Neural progenitor cell (in vitro differentiated cells): ENCODE measurements around the gene DTNBP1. TPM values are rescaled to one million over a fixed set of nuclear protein-coding genes. Genes with fewer than 3 reads are reported as not detected.

Experiments used
- DNase-seq: peaks from one replicate; pipeline ENCODE4 v3.0.0-alpha.2; 2016; ENCODE audit warnings: low spot score
- H2AFZ ChIP-seq: fragments of 200-600 bp; sonication (generic); replicated peaks from 2 replicates; pipeline ENCODE4 v1.6.1; 2016; ENCODE audit warnings: antibody characterized with exemption
- H3F3A ChIP-seq: fragments of 200-600 bp; sonication (generic); 2 replicates; pipeline ENCODE4 v1.6.1; 2016; ENCODE audit warnings: antibody characterized with exemption, low read depth
- H3K27ac ChIP-seq: fragments of 200-600 bp; sonication (generic); 2 replicates; pipeline ENCODE4 v1.5.1; 2016; ENCODE audit warnings: mild to moderate bottlenecking
- H3K27me3 ChIP-seq: fragments of 200-600 bp; sonication (generic); 2 replicates; pipeline ENCODE4 v1.6.1; 2016; ENCODE audit warnings: mild to moderate bottlenecking, moderate library complexity
- H3K36me3 ChIP-seq: fragments of 200-600 bp; sonication (generic); 2 replicates; pipeline ENCODE4 v1.5.1; 2016
- H3K4me1 ChIP-seq: fragments of 200-600 bp; sonication (generic); 2 replicates; pipeline ENCODE4 v1.6.1; 2016; ENCODE audit warnings: mixed run types
- H3K4me2 ChIP-seq: fragments of 200-600 bp; sonication (generic); 2 replicates; pipeline ENCODE4 v1.6.1; 2016
- H3K4me3 ChIP-seq: fragments of 200-600 bp; sonication (generic); 2 replicates; pipeline ENCODE4 v1.5.1; 2016
- H3K79me2 ChIP-seq: fragments of 200-600 bp; sonication (generic); 2 replicates; pipeline ENCODE4 v1.6.1; 2016; ENCODE audit warnings: low read depth
- H3K9ac ChIP-seq: fragments of 200-600 bp; sonication (generic); 2 replicates; pipeline ENCODE4 v1.6.1; 2016
- H3K9me3 ChIP-seq: fragments of 200-600 bp; sonication (generic); 2 replicates; pipeline ENCODE4 v1.5.1; 2016; ENCODE audit warnings: low read depth
- H4K20me1 ChIP-seq: fragments of 200-600 bp; sonication (generic); 2 replicates; pipeline ENCODE4 v1.6.1; 2016; ENCODE audit warnings: low read depth
- H3K27ac Mint-ChIP-seq: 3 replicates; pipeline ENCODE4 v1.8.0; 2021; ENCODE audit warnings: mixed read lengths
- H3K27me3 Mint-ChIP-seq: 2 replicates; pipeline ENCODE4 v1.8.0; 2022; ENCODE audit warnings: low read depth, mild to moderate bottlenecking, inconsistent platforms, moderate library complexity, mixed read lengths; ENCODE audit not compliant: insufficient read depth
- H3K36me3 Mint-ChIP-seq: 3 replicates; pipeline ENCODE4 v1.8.0; 2021; ENCODE audit warnings: mixed read lengths
- H3K4me1 Mint-ChIP-seq: 3 replicates; pipeline ENCODE4 v1.8.0; 2021; ENCODE audit warnings: mixed read lengths
- H3K4me3 Mint-ChIP-seq: 3 replicates; pipeline ENCODE4 v1.8.0; 2021; ENCODE audit warnings: mild to moderate bottlenecking, moderate library complexity, mixed read lengths
- H3K9me3 Mint-ChIP-seq: 3 replicates; pipeline ENCODE4 v1.8.0; 2020; ENCODE audit warnings: mixed read lengths
- EZH2 ChIP-seq: fragments of 200-600 bp; sonication (generic); IDR thresholded peaks from 2 replicates; pipeline ENCODE4 v1.6.1; 2017; ENCODE audit warnings: antibody characterized with exemption, mild to moderate bottlenecking, moderate library complexity
- EZH2phosphoT487 ChIP-seq: fragments of 200-600 bp; sonication (generic); IDR thresholded peaks from 2 replicates; pipeline ENCODE4 v1.6.1; 2017; ENCODE audit warnings: antibody characterized with exemption
- total RNA-seq: library from RNA; depleted of rRNA; stranded (reverse); fragments of >200 nt; gene quantifications from 2 replicates; pipeline ENCODE4 v1.2.3, GENCODE V29; 2015; ENCODE audit warnings: low replicate concordance
- TF ChIP-seq, protein P1 (sequence below): fragments of 200-600 bp; sonication (generic); IDR thresholded peaks from 2 replicates; pipeline ENCODE4 v1.5.1; 2017; ENCODE audit warnings: antibody characterized with exemption, mild to moderate bottlenecking

DTNBP1 gene
- total RNA-seq, 1 donor from 2014 or later, result 4.5 TPM

DNA sequence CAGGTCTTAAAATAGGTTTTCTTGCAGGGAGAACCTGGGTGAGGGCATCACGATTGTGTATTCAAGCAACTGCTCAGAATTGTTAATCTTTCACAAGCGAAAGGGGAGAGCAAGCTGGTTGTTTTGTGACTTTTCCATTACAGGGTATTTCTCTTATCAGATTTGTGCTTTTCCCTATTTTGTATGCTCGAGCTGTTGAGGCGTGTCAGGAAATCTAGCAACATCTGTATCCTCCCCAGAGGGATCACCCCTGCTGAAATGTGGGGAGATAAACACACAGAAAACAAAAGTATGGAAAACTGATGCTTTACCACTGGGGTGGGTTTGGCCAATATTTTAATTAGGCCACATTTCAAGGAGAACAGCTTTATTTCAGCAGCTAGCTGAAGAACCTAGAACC lies 187.0 kb downstream of the DTNBP1 start:
- Histone ChIP-seq H3K9ac (no peak overlapping the region), H3K9me3 (no peaks in the 10 kb centered on the region), H3K4me2 (no peak overlapping the region), H2AFZ (no peak overlapping the region), H3K27me3 (no peaks in the 10 kb centered on the region), H3K4me3 (no peak overlapping the region), H3K36me3 (peaks cover 3% of the 10 kb centered on the region), H3K27ac (no peak overlapping the region), H3K4me1 (peaks cover 4% of the 10 kb centered on the region), H3F3A (no peaks in the 10 kb centered on the region), H3K79me2 (peaks cover 86% of the 10 kb centered on the region), H4K20me1 (peaks cover 29% of the 10 kb centered on the region)
- H3K4me1 Mint-ChIP-seq, result peaks cover 13% of the 10 kb centered on the region
- H3K27ac Mint-ChIP-seq, result no peak overlapping the region
- peaks cover 5% of the 10 kb centered on the region for H3K27me3 Mint-ChIP-seq
- DNase-seq, result no peak
- H3K4me3 Mint-ChIP-seq, result no peak overlapping the region
- H3K9me3 Mint-ChIP-seq, result peaks cover 3% of the 10 kb centered on the region
- no peak for TF ChIP-seq EZH2phosphoT487
- TF ChIP-seq, protein P1, sequence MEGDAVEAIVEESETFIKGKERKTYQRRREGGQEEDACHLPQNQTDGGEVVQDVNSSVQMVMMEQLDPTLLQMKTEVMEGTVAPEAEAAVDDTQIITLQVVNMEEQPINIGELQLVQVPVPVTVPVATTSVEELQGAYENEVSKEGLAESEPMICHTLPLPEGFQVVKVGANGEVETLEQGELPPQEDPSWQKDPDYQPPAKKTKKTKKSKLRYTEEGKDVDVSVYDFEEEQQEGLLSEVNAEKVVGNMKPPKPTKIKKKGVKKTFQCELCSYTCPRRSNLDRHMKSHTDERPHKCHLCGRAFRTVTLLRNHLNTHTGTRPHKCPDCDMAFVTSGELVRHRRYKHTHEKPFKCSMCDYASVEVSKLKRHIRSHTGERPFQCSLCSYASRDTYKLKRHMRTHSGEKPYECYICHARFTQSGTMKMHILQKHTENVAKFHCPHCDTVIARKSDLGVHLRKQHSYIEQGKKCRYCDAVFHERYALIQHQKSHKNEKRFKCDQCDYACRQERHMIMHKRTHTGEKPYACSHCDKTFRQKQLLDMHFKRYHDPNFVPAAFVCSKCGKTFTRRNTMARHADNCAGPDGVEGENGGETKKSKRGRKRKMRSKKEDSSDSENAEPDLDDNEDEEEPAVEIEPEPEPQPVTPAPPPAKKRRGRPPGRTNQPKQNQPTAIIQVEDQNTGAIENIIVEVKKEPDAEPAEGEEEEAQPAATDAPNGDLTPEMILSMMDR, result no peak
- no peak for TF ChIP-seq EZH2
- peaks cover 42% of the 10 kb centered on the region for H3K36me3 Mint-ChIP-seq

DNA sequence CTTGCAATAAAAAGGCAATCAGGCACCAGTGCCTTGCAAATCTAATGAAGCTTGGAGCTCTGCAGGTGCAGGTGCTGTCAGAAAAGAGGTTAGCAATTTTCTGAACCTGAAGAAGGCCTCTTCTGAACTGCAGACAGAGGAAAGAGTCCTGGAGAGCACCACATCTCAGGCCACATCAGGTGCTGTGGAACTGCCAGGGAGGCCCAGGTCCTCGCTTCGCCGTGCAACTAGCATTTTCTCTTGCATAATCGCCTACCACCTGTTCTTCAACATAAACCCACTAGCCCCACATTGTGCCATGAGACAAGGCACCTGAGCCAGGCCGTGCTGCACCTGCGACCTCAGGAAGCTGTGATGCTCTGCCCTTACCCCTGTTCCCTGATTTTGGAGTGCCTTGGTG lies 187.6 kb downstream of the DTNBP1 start:
- no peak overlapping the region for H3K27ac Mint-ChIP-seq
- peaks cover 26% of the 10 kb centered on the region for H4K20me1 ChIP-seq

DNA sequence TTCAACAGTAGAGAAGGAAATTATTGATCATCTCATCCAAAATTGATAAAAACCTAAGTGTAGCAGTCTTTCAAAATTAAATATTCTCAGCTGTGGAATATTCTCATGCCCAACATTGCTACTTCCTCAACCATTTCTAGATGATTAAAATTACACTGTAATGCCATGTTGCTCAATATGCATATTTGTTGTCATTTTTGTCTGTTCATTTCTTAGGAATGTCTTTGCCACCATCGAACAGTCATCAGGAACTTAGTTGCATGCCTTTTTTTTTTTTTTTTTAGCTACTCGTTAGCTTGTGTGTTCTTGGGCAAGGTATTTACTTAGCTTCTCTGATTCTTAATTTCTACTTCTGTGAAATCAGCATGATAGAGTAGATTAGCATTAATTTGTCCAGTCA lies 188.6 kb downstream of the DTNBP1 start:
- H3K4me1 ChIP-seq, result no peaks in the 10 kb centered on the region
- peaks cover 21% of the 10 kb centered on the region for H4K20me1 ChIP-seq
- H3K79me2 ChIP-seq, result peaks cover 81% of the 10 kb centered on the region
- no peak overlapping the region for H2AFZ ChIP-seq
- no peak overlapping the region for H3K4me3 Mint-ChIP-seq
- H3K27ac Mint-ChIP-seq, result no peak overlapping the region
- peaks cover 41% of the 10 kb centered on the region for H3K36me3 Mint-ChIP-seq
- H3K4me2 ChIP-seq, result no peak overlapping the region
- no peaks in the 10 kb centered on the region for H3F3A ChIP-seq
- no peaks in the 10 kb centered on the region for H3K9me3 ChIP-seq
- H3K9me3 Mint-ChIP-seq, result peaks cover 3% of the 10 kb centered on the region
- H3K9ac ChIP-seq, result no peak overlapping the region
- H3K36me3 ChIP-seq, result peaks cover 3% of the 10 kb centered on the region
- DNase-seq, result no peak
- peaks cover 5% of the 10 kb centered on the region for H3K27me3 Mint-ChIP-seq
- no peak overlapping the region for H3K27ac ChIP-seq
- TF ChIP-seq EZH2phosphoT487 (no peak), EZH2 (no peak)
- TF ChIP-seq, protein P1, result no peak
- H3K27me3 ChIP-seq, result no peaks in the 10 kb centered on the region
- no peak overlapping the region for H3K4me3 ChIP-seq
- H3K4me1 Mint-ChIP-seq, result peaks cover 6% of the 10 kb centered on the region

More for the DNA sequence above, 187.6 kb downstream of the DTNBP1 start:
- no peak for DNase-seq
- Histone ChIP-seq H3K4me1 (no peaks in the 10 kb centered on the region), H3K79me2 (peaks cover 84% of the 10 kb centered on the region), H3K9me3 (no peaks in the 10 kb centered on the region), H3K4me3 (no peak overlapping the region), H3K36me3 (peaks cover 3% of the 10 kb centered on the region), H2AFZ (no peak overlapping the region), H3K4me2 (no peak overlapping the region), H3K27me3 (no peaks in the 10 kb centered on the region), H3K27ac (no peak overlapping the region), H3K9ac (no peak overlapping the region), H3F3A (no peaks in the 10 kb centered on the region)
- peaks cover 9% of the 10 kb centered on the region for H3K4me1 Mint-ChIP-seq
- H3K9me3 Mint-ChIP-seq, result peaks cover 3% of the 10 kb centered on the region
- peaks cover 5% of the 10 kb centered on the region for H3K27me3 Mint-ChIP-seq
- peaks cover 42% of the 10 kb centered on the region for H3K36me3 Mint-ChIP-seq
- H3K4me3 Mint-ChIP-seq, result no peak overlapping the region
- TF ChIP-seq EZH2phosphoT487 (no peak), EZH2 (no peak)
- TF ChIP-seq, protein P1, result no peak
